Stimulated activated CD4-positive, alpha-beta T cell treated with anti-CD3 and anti-CD28 coated beads, Interleukin-4, amount 100 ng/mL, for 1 hour (primary cell): ENCODE data around the gene TNFRSF8.
"Not testable (repeated sequence)": the region's sequence is repeated elsewhere in the genome, so short reads cannot be mapped to it uniquely, and the experiment has no call there.

ENCODE experiments used
- DNase-seq: peaks from one replicate; pipeline ENCODE4 v3.0.0-alpha.2; 2020

The TNFRSF8 gene

DNA sequence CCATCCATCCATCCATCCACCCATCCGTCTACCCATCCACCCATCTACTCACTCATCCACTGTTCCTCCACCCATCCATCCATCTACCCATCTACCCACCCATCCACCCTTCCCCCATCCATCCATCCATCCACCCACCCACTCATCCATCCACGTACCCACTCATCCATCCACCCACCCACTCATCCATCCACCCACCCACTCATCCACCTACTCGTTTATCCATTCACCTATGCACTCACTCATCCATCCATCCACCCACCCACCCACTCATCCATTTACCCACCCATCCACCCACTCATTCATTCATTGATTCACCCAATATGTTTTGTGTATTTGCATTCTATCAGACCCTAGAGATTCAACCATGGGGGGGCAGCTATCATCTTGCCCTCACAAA, 27.2 kb downstream of the TNFRSF8 start:
- DNase-seq: no peak

GRCh38 chr1:12091191-12091590, 28.1 kb downstream of the TNFRSF8 start:
- DNase-seq: no peak

GRCh38 chr1:12094180-12094579, 31.1 kb downstream of the TNFRSF8 start:
- DNase-seq: no peak

DNA sequence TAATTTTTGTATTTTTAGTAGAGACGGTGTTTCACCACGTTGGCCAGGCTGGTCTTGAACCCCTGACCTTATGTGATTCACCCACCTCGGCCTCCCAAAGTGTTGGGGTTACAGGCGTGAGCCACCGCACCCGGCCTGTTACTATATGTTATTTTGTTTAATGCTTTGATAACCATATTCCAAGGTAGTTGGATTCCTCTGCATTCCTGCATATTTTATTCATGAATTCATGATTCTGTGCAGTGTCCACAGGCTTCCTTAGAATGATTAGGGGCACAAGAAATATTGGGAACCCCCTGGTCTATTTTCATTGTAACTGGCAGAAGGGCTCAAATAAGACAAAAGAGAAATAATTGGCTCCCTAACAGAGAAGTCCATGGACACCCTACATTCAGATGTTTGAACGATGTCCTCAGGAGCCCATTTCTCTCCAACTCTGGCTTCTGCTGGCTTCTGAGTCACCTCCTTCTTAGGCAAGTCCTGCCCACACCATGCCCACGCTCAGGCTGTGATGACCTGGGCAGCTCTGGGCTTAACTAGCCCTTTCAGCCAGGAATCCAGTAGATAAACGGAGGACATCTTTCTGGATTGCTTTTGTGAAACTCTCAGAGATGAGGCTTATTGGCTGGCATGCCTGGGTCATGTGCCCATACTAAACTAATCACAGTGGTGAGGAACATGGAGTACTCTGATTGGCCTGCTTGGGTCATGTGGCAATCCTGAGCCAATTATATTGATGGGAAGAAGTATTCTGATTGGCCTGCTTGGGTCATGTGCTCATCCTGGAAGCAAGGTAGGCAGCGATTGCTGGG, 32.6 kb downstream of the TNFRSF8 start:
- no peak for DNase-seq

GRCh38 chr1:12096615-12097014, 33.5 kb downstream of the TNFRSF8 start:
- no peak for DNase-seq

DNA sequence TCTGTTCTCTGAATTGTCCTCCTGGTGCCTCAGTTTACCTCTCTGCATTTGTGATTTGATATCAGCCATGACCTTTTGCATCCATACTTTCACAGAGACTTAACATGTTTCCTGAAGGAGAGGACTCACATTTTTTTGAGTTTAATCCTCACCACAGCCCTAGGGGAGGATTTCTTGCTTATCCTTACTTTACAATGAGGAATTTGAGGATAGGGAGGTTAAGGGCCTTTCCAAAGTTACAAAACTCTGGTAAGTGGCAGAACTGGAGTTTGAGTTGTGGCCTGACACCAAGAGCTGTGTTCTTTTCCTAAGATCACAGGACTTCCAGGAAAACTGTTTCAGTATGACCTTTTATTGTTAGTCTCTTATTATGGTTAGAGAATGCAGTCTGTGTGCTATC, 34.2 kb downstream of the TNFRSF8 start:
- DNase-seq: no peak

DNA sequence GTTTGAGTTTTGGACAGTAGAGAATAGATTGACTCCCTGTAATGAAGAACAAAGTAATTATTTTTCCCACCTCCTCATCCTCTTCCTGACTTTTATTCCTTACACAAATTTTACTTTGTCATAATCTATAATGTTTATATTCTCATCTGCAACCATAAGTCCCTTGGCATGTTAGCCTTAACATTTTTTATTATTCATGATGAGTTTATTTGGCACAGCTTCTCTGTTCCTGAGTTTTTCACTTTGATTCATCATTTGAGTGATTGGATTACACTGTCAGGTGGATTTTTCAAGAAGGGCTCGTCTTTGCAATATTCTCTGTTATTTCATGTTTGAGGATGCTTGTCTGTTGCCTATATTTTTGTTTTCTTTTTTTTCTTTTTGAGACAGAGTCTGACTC, 35.7 kb downstream of the TNFRSF8 start:
- no peak for DNase-seq

DNA sequence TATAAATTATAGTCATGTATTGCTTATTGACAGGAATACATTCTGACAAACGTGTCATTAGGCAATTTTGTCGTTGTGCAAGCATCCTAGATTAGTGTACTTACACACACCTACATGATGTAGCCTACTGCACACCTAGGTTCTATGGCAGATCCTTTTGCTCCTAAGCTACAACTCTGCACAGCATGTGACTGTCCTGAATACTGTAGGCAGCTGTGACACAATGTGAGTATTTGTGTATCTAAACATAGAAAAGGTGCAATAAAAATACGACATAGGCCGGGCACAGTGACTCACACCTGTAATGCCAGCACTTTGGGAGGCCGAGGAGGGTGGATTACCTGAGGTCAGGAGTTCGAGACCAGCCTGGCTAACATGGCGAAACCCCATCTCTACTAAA, 36.5 kb downstream of the TNFRSF8 start:
- no peak for DNase-seq

DNA sequence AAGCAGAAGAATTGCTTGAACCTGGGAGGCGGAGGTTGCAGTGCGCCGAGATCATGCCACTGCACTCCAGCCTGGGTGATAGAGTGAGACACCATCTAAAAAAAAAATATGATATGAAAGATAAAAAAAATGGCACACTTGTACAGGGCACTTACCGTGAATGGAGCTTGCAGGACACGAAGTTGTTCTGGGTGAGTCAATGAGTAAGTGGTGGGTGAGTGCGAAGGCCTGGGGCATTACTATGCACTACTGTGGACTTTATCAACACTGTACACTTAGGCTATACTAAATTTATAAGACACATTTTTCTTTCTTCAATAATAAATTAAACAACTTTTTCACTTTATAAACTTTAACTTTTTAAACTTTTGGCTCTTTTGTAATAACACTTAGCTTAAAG, 37.0 kb downstream of the TNFRSF8 start:
- DNase-seq: no peak

- DNase-seq: not testable (repeated sequence)
Measured at GRCh38 chr1:12101120-12101519, 38.0 kb downstream of the TNFRSF8 start.

- DNase-seq: no peak
Measured at GRCh38 chr1:12102066-12102465, 39.0 kb downstream of the TNFRSF8 start.

- DNase-seq: no peak
Measured at GRCh38 chr1:12104417-12104816, 41.3 kb downstream of the TNFRSF8 start.

- DNase-seq: no peak
Measured at GRCh38 chr1:12106153-12106552, 43.0 kb downstream of the TNFRSF8 start.

- not testable (repeated sequence) for DNase-seq
Measured at GRCh38 chr1:12106861-12107260, 43.8 kb downstream of the TNFRSF8 start.

- no peak for DNase-seq
Measured at GRCh38 chr1:12107718-12108117, 44.6 kb downstream of the TNFRSF8 start.

DNA sequence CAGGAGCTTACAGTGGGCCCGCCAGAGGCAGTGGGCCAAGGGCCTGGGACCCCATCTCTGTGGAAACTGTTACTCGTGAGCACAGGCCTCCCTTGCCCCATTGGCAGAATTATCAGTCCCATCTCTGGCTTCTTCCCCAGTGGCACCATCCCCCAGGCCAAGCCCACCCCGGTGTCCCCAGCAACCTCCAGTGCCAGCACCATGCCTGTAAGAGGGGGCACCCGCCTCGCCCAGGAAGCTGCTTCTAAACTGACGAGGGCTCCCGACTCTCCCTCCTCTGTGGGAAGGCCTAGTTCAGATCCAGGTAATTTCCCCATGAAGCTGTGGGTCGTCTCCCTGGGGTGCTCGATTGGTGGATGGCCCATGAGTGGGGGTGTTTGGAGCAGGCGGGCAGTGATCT, 46.8 kb downstream of the TNFRSF8 start:
- no peak for DNase-seq

GRCh38 chr1:12111741-12112140, 48.6 kb downstream of the TNFRSF8 start:
- no peak for DNase-seq

DNA sequence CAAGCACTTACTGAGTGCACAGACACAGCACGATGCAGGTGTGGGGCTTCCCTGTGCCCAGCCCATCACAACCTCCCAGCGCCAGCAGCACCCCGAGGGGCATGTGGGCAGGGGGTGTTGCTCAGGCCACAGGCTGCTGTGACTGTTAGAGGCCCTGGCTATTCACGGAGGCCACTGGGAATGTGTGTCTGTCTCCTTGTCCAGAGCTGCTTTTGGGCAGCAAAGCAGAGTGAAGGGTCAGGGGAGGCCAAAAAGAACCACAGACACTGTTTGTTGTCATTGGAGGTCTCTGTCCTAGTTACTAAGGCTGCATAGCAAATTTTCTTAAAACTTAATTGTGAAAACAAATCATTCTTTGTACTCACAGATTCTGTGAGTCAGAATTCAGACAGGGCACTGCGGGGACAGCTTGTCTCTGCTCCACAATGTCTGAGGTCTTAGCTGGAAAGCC, 49.6 kb downstream of the TNFRSF8 start:
- DNase-seq: no peak

DNA sequence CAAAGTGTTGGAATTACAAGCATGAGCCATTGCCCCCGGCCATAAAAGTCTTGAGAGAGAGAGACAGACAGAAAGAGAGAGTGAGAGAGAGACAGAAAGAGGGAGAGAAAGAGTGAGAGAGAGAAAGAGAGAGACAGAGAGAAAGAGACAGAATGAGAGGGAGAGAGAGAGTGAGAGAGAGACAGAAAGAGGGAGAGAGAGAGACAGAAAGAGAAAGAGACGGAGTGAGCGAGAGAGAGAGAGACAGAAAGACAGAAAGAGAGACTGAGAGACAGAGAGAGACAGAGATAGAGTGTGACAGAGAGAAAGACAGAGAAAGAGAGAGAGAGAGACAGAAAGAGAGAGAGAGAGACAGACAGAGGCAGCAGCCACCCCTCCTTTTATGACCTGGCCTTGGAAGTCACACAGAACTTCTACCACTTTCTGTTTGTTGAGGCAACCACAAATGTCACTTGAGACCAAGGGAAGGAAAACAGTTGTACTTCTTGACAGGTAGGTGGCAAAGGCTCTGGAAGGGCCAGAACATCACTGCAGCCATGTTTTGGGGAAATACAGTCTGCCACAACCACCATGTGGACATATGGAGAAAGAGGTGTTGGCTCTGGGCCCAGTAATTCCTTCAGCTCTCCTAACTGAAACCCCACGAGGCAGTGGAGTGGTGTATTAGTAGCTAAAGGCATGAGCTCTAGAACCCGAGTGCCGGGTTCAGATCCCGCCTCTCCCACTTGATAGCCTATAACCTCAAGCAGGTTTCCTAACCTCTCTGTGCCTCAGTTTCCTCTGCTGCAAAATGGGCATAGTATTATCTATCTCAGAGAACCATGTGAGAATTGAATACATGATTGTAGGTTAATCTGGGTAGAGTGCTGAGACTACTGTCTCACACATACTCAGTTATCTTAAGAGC, 50.6 kb downstream of the TNFRSF8 start:
- DNase-seq: no peak

- no peak for DNase-seq
Measured at GRCh38 chr1:12114340-12114683, 51.2 kb downstream of the TNFRSF8 start.

DNA sequence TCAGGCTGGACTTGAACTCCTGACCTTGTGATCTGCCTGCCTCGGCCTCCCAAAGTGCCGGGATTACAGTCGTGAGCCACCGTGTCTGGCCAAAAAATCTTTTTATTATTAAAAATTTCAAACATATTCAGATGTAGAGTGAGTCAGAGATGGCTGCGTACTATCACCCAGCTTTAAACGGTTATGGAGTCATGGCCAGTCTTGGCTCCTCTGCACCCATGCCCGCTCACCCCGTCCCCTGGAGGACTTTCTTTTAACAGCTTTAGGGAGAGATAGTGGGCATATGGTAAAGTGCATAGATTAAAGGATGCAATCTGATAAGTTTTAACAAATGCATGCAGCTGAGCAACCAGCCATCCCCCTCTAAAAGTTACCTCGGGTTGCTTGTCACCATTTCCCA, 51.8 kb downstream of the TNFRSF8 start:
- no peak for DNase-seq

DNA sequence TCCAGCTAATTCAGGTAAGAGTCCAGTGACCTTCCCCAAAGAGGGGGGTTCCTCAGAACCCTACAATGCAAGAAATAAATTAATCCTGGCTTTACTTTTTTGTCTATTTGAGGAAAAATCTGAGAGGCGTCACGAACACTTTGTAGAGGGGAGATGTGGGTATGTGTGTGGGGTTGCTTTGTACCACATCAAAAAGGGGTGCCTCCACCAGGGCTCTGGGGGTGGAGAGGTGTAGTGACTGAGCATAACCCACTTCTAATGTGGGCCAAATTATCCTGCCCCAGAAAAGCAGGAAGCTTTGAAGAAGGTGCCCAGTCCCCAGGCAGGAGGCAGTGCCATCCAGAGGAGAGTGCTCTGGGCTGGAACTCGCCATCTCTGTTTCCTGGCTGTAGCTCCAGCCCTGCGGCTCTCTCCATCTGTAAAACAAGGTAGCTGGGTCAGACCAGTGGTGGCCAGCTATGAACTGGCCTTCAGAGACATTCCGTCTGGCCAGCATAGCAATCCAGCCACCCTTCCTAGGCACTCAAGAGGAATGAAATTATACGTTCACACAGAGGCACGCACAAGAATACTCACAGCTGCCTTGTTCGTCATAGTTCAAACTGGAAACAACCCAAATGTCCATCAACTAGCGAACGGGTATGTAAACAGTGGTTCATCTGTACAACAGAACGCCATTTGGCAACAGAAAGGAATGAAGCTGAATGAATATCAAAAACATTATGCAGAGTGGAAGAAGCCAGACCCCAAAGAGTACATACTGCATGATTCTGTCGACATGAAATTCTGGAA, 58.3 kb downstream of the TNFRSF8 start:
- no peak for DNase-seq

DNA sequence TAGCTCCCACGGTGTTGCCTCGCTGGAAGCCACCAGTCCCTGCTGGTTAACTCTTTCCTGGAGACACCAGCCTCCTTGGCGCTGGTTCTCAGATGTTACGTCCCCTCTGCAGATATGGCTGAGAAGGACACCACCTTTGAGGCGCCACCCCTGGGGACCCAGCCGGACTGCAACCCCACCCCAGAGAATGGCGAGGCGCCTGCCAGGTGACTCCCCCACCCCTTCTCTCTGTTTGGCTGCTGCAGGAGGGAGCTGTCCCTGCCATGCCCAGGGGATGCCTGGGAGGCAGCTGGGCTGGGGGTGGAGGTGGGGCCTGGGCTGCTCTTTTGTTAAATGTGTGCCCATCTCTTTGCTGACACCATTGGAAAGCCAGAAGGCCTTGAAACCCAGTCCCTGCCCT, 60.1 kb downstream of the TNFRSF8 start:
- DNase-seq: no peak
